Effector memory CD4-positive, alpha-beta T cell (primary cell): ENCODE results near the gene KLK8.

Source experiments
- DNase-seq, 3 donors: peaks; one replicate each; pipeline ENCODE4 v3.0.0-alpha.2; 2020
- H3K27ac ChIP-seq: 2 replicates; pipeline ENCODE4 v1.7.0; 2013; ENCODE audit warnings: mild to moderate bottlenecking, low read length, moderate library complexity; ENCODE audit not compliant: insufficient read depth, poor library complexity, severe bottlenecking
- H3K27me3 ChIP-seq: replicated peaks from 2 replicates; pipeline ENCODE4 v1.7.0; 2013; ENCODE audit warnings: mild to moderate bottlenecking, low read length; ENCODE audit not compliant: insufficient read depth, control insufficient read depth, poor library complexity, severe bottlenecking
- H3K36me3 ChIP-seq: 2 replicates; pipeline ENCODE4 v1.7.0; 2013; ENCODE audit warnings: mild to moderate bottlenecking, low read length, moderate library complexity; ENCODE audit not compliant: control insufficient read depth, insufficient read depth
- H3K4me1 ChIP-seq: 2 replicates; pipeline ENCODE4 v1.7.0; 2013; ENCODE audit warnings: low read length, mild to moderate bottlenecking; ENCODE audit not compliant: control insufficient read depth, insufficient read depth, poor library complexity, severe bottlenecking
- H3K4me3 ChIP-seq: 2 replicates; pipeline ENCODE4 v1.7.0; 2013; ENCODE audit warnings: low read length, low read depth, mild to moderate bottlenecking; ENCODE audit not compliant: insufficient read depth, poor library complexity, severe bottlenecking
- H3K9me3 ChIP-seq: 2 replicates; pipeline ENCODE4 v1.7.0; 2013; ENCODE audit warnings: mild to moderate bottlenecking, low read length, moderate library complexity; ENCODE audit not compliant: control insufficient read depth

Gene KLK8

DNA sequence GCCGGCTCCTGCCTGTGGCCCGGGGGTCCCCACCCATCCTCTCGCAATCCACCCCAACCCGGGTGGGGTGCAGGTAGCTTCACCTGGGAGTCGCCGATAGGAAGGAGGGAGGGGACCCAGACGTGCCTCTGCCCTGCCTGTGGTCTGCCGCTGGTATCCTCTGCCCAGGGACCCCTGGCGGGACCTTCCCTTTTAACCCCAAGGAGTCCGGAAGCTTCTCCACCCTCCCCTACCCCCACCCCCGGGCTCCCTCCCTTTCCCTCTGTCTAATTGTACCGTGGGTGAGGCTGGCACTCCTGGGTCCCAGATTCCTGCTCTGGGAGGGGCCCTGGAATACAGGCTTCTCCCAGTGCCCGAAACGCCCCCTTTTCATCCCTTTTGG is 18.1 kb upstream of the KLK8 start, which contains the start of gene KLK10:
Gene KLK10, minus strand, starts transcription at position 166 of the 382 bp plus-strand sequence. CDS start 579 bp downstream, outside the sequence.
- Histone ChIP-seq H3K27ac (no peak within 1 kb of the TSS), H3K4me1 (peaks cover 10% of the 10 kb centered on the region), H3K9me3 (no peaks in the 10 kb centered on the region), H3K4me3 (no peak within 1 kb of the TSS), H3K36me3 (no peaks in the 10 kb centered on the region), H3K27me3 (peaks cover 35% of the 10 kb centered on the region)
- no peak for DNase-seq

DNA sequence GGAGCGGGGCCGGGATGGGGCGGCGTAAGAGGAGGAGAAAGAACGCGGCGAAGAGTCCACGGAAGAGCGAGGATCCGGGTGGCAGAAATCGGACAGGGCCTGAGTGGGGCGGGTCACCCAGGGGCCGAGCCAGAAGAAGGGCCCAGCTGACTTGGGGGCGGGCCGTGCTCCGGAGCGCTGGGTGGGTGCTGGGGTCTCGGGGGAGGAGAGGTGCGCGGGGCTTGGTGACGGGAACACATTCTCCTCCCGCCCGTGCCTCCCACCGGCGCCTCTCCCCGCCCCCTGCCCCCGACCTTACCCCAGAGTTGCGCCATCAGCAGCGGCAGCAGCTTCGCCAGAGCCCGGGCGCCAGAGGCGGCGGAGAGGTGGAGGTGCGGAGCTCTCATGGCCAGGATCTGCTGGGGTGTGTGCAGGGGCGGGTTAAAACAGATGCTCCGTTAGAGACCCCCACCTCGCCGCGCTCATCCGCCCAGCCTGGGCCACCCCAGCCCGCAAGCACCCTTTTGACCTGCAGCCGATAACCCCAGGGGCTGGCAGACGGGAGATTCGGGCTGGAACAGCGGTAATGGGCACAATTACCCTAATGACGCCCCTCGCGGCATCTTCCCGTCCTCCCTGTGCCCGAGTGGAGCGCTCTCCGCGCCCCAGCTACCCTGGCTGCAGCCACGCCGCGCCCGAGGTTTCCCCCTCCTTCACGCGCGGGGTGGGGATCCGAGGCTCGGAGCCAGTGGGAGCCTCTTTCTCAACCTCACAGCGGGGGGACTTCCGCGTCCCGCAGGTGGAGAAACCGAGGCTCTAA is 17.5 kb upstream of the KLK8 start:
- peaks cover 10% of the 10 kb centered on the region for H3K4me1 ChIP-seq
- H3K4me3 ChIP-seq = no peak overlapping the region
- peaks cover 35% of the 10 kb centered on the region for H3K27me3 ChIP-seq
- H3K27ac ChIP-seq = no peak overlapping the region
- H3K36me3 ChIP-seq = no peaks in the 10 kb centered on the region
- DNase-seq = no peak
- no peaks in the 10 kb centered on the region for H3K9me3 ChIP-seq

DNA sequence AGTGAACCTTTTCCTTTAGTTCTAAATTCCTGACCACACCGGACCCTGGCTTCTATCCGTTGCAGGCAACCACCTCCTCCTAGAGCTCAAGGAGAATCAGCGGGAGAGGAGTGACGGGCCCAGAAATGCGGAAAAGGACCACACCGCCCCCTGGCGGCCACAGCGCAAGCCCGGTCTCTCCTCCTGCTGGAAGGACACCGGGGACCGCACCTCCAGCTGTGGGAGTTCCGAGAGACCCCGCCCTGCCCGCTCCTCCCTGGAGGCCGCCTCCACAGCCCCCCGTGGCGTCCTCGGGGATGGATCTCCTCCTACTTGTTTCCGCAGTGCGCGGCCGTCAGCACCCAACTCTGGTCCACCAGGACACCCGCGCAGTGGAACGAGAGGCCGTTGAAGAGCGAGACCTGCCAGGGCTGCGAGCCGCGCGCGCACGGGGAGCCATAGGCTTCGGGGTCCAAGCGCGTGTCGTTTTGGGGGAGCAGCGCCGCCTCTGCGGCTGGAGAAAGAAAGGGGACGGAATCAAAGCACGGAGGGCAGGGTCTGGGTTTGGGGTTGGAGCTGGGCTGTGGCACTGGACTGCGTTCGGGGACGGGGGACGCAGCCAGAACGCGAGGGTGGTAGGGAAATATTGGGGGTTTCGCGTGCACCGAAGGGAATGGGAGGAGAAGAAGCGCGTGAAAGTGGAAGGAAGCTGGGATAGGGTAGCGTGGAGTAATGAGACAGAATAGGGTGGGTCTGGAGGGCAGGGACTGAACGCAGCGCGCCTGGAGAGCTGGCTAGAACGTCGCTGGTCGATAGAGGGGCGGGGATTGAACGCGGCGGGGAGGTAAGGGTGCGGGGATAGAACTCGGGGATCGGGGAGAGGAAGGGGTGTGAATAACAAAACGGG is 15.6 kb upstream of the KLK8 start:
- Histone ChIP-seq H3K27me3 (peaks cover 35% of the 10 kb centered on the region), H3K27ac (no peak overlapping the region), H3K36me3 (no peaks in the 10 kb centered on the region), H3K4me1 (peaks cover 10% of the 10 kb centered on the region), H3K9me3 (no peaks in the 10 kb centered on the region), H3K4me3 (no peak overlapping the region)
- DNase-seq = no peak

DNA sequence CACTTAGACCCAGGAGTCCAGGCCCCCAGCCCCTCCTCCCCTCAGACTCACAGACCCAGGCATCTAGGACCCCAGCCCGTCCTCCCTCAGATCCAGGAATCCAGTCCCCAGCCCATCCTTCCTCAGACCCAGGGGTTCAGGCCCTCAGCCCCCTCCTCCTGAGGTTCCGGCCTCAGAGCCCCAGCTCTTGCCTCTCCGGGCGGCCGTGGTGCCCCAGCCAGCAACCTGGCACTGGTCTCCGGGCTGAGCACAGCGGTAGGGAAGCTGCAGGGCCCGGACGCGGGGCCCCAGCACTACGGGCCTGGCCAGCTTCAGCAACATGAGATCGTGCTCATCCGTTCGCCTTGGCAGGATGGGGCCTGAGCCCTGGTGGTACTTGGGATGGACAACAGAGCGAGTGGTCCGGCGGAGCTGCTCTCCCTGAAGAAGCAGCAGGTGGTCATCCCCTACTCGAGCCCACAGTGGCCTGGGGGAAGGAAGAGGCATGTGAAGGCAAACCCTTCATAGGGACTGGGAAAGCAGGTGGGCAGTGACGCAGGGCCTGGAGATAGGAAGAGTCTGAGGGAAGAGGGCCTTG is 14.4 kb upstream of the KLK8 start:
- no peaks in the 10 kb centered on the region for H3K36me3 ChIP-seq
- peaks cover 35% of the 10 kb centered on the region for H3K27me3 ChIP-seq
- H3K4me1 ChIP-seq = peaks cover 10% of the 10 kb centered on the region
- H3K27ac ChIP-seq = no peak overlapping the region
- no peak for DNase-seq
- no peaks in the 10 kb centered on the region for H3K9me3 ChIP-seq
- H3K4me3 ChIP-seq = no peak overlapping the region

DNA sequence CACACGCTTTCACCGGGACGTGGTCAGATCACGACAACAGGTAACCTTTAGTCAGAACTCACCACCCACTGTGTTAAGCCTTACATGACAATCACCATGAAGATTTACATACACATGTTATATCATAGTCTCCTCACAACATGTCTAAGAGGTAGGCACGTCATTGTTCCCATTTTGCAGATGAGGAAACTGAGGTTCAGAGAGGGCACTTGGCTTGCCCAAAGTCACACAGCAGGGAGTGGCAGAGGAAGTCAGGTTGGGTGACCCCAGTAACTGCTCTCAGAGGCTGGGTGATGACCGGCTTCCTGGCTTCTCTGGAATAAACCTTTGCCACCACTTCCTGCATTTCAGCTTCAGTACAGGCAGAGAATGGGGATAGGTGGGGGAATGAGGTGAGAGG is 12.8 kb upstream of the KLK8 start:
- no peaks in the 10 kb centered on the region for H3K9me3 ChIP-seq
- H3K27ac ChIP-seq = no peak overlapping the region
- H3K4me1 ChIP-seq = peaks cover 9% of the 10 kb centered on the region
- peaks cover 25% of the 10 kb centered on the region for H3K27me3 ChIP-seq
- DNase-seq = no peak
- H3K4me3 ChIP-seq = no peak overlapping the region
- H3K36me3 ChIP-seq = no peaks in the 10 kb centered on the region

DNA sequence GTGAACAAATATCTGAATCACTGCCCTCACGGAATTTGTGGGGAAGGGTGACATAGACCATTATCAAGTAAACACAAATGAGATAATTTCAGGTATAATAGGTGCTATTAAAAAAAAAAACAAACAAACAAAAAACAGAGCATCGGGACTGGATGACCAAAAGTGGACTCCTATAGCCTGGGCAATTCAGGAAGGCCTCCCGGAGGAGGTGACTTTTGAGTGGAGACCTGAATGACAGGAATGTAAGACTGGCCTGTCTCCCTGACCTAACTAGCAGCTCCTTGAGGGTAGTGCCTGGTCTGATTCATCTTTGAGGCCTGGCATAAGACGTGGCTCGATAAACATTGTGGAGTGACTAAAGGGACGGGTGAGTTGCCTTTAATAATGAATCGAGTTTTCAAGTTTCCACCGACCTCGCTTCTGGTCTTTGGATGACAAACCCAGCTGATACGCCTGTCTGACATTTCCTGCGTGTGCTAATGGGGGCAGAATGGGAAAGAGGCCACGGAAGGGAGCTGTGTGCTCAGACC is 11.3 kb upstream of the KLK8 start:
- Histone ChIP-seq H3K4me1 (peaks cover 5% of the 10 kb centered on the region), H3K27me3 (peaks cover 17% of the 10 kb centered on the region), H3K9me3 (no peaks in the 10 kb centered on the region), H3K36me3 (no peaks in the 10 kb centered on the region), H3K4me3 (no peak overlapping the region), H3K27ac (no peak overlapping the region)
- no peak for DNase-seq

DNA sequence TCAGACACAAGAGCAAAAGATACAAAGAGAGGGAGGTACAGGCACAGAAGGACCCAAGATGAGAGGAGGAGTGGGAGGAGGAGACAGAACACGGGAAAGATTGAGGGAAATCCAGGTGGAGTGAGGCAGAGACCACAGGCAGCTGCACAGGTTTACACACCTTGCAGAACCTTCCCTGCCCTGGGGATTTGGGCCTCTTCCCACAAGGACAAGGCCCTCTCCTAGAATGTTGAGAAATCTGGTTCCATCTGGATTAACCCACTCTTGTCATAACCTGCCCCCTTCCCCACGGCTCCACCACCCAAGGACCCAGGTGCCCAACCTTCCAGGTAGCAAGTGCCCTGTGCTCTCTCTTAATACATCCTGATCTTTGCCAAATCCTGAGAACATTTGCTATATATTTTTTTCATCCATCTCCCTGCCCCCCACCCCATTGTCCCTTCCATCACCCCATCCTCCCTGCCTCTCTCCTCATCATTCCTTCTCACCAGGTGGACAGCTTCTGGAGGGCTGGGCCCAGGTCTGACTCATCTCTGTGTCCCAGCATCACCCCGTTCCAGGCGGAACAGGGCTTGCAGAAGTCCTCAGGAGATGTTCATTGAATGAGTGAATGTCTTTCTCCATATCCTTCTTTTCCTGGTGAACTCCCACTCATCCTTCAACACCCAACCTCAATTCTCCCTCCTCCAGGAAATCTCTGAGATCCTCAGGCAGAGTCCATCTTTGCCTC is 8.8 kb upstream of the KLK8 start:
- Histone ChIP-seq H3K27me3 (peaks cover 5% of the 10 kb centered on the region), H3K36me3 (no peaks in the 10 kb centered on the region), H3K4me1 (no peaks in the 10 kb centered on the region), H3K9me3 (no peaks in the 10 kb centered on the region), H3K27ac (no peak overlapping the region), H3K4me3 (no peak overlapping the region)
- no peak for DNase-seq

DNA sequence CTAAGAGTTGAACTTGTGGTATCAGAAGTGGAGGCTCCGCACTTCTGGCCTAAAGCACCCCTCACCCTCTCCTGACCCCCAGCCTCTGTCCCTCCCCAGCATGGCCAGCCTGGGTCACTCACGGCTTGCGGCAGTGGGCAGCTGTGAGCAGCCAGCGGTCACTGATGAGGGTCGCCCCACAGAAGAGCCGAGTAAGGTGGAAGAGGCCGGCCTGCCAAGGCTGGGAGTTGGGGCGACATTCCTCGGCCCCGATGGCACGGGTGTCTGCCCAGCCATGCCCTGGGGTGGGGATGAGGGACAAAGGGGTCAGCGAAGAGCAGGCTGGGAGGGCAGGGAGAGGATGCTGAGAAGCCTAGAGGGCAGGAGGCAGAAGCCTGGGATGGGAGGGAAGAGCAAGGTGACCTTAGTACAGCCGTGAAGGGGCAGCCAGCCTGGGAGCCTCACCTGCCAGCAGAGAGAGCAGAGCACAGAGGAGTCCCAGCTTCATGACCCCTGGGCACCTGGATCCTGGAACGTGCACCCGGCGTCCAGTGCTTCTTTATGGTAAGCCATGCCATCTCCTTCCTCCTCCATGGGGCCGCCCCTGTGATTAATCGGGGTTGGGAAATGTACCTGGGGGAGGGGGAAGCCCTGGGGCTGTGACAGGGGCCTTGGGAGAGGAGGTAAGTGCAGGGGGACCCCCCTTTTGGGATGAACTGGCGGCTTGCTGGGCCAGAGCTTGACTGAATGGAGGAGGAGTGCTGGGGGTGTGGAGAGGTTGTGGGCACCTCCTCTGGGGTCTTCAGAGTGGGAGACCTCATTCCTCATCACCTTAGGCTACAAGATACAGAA is 7.9 kb upstream of the KLK8 start:
- Histone ChIP-seq H3K4me1 (no peaks in the 10 kb centered on the region), H3K27ac (no peak overlapping the region), H3K4me3 (no peak overlapping the region), H3K36me3 (no peaks in the 10 kb centered on the region), H3K27me3 (no peaks in the 10 kb centered on the region), H3K9me3 (no peaks in the 10 kb centered on the region)
- no peak for DNase-seq

DNA sequence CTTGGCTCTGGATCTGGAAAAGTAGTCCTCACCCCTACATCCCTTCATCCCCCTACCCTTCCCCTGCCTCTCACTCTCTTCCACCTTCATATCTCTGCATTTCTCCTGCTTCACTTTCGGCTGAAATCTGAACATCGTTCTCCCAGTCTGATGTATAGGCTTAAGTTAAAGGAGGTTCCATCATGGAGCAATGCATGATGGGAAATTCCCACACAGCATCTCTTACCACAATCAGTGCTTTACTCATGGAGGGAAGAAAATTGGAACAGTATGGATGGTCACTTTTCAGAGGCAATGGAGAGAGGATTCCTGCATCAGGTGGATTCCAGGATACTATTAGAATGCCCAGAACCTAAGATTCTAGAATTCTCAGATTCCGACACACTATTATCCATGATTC is 6.1 kb upstream of the KLK8 start:
- H3K9me3 ChIP-seq = no peaks in the 10 kb centered on the region
- DNase-seq = no peak
- no peaks in the 10 kb centered on the region for H3K36me3 ChIP-seq

More for the DNA sequence above, 6.1 kb upstream of the KLK8 start:
- Histone ChIP-seq H3K4me3 (no peak overlapping the region), H3K27ac (no peak overlapping the region), H3K4me1 (no peaks in the 10 kb centered on the region), H3K27me3 (no peaks in the 10 kb centered on the region)
